Fibroblast of lung (primary cell): ENCODE results near the gene OSBP2.

Source experiments
- EZH2 ChIP-seq: IDR thresholded peaks from 2 replicates; pipeline ENCODE4 v1.5.1; 2012; ENCODE audit warnings: low read length, control low read depth, mild to moderate bottlenecking; ENCODE audit errors: missing control alignments
- TF ChIP-seq, protein P1 (sequence below), 2 donors: IDR thresholded peaks in 1 of 2; conservative IDR thresholded peaks in 1 of 2; 1 replicate in 1 of 2; 2 replicates in 1 of 2; pipeline ENCODE4 v1.5.1; 2011 to 2012; ENCODE audit warnings: low read length in 2 of 2, control low read depth in 1 of 2, inconsistent platforms in 1 of 2, low read depth in 1 of 2, mild to moderate bottlenecking in 1 of 2

DNA sequence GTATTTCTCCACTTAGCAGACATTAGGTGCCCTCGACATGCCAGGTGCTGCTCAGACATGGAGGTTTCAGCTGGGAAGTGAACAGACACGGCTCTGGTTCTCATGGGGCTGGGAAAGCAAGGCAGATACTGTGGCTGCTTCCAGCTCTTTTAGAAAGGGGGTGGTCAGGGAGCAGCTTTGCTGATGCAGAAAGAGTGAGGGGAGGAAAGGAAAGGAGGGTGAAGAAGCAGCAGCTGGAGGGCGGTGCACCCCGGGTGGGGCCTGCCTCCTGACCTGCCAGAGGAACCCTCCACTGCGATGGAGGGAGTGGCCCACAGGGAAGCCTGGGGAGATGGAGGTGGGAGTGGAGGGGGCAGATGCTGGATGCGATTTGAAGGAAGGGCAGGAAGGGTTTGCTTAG, 197.1 kb downstream of the OSBP2 start:
- TF ChIP-seq, protein P1, sequence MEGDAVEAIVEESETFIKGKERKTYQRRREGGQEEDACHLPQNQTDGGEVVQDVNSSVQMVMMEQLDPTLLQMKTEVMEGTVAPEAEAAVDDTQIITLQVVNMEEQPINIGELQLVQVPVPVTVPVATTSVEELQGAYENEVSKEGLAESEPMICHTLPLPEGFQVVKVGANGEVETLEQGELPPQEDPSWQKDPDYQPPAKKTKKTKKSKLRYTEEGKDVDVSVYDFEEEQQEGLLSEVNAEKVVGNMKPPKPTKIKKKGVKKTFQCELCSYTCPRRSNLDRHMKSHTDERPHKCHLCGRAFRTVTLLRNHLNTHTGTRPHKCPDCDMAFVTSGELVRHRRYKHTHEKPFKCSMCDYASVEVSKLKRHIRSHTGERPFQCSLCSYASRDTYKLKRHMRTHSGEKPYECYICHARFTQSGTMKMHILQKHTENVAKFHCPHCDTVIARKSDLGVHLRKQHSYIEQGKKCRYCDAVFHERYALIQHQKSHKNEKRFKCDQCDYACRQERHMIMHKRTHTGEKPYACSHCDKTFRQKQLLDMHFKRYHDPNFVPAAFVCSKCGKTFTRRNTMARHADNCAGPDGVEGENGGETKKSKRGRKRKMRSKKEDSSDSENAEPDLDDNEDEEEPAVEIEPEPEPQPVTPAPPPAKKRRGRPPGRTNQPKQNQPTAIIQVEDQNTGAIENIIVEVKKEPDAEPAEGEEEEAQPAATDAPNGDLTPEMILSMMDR (conservative IDR thresholded peaks at IDR 0.05 in 1 of 2, IDR thresholded peaks at IDR 0.05 in 1 of 2; ENCODE audit: low read depth in 1 of 2, low read length in 2 of 2) = no peak
- no peak for TF ChIP-seq EZH2
